Colonic mucosa (tissue), 4 donors: Measurements from ENCODE around the gene DEPDC5. TPM values are rescaled to one million over a fixed set of nuclear protein-coding genes. Genes with fewer than 3 reads are reported as not detected.

ENCODE experiments used
- DNase-seq: peaks from one replicate; pipeline ENCODE4 v3.0.0-alpha.2; 2020
- H3K27ac ChIP-seq: fragments of 200-600 bp; one replicate; pipeline ENCODE4 v1.8.0; 2021
- H3K27me3 ChIP-seq: fragments of 200-600 bp; one replicate; pipeline ENCODE4 v1.8.0; 2021
- H3K36me3 ChIP-seq: fragments of 200-600 bp; one replicate; pipeline ENCODE4 v1.8.0; 2021
- H3K4me1 ChIP-seq: fragments of 200-600 bp; one replicate; pipeline ENCODE4 v1.8.0; 2021; ENCODE audit warnings: mild to moderate bottlenecking
- H3K4me3 ChIP-seq: fragments of 200-600 bp; one replicate; pipeline ENCODE4 v1.8.0; 2021
- H3K9ac ChIP-seq, 2 donors: one replicate each; pipeline ENCODE4 v1.7.0; 2013; ENCODE audit warnings: control low read depth in 2 of 2, low read depth in 2 of 2, low read length in 2 of 2
- H3K9me3 ChIP-seq: fragments of 200-600 bp; one replicate; pipeline ENCODE4 v1.8.0; 2021
- intact Hi-C: fragments of 100-400 bp; cut with DNase I; formaldehyde crosslinking; loops from one replicate; pipeline ENCODE4 v1.14.1; 2022
- total RNA-seq, 2 donors: library from RNA; stranded (reverse); fragmentation: NEBNext Ultra II Directional in 1 of 2; extraction: Animal tissue kit (Norgen Biotek cat#: 25700) in 1 of 2; gene quantifications; one replicate each; pipeline ENCODE4 v1.2.1, GENCODE V29; 2021
- TF ChIP-seq, protein P1 (sequence below): fragments of 200-600 bp; IDR thresholded peaks from one replicate; pipeline ENCODE4 v1.8.0; 2022; ENCODE audit warnings: antibody characterized with exemption, mild to moderate bottlenecking
- donor health status: healthy.
- donor health status: DM: no; HTN: no; CAD: no.
- donor health status: DM: no; HTN: no; CAD: no.

The DEPDC5 gene
- total RNA-seq, 2 donors from 2014 or later, result 24.6 to 52.7 TPM

DNA sequence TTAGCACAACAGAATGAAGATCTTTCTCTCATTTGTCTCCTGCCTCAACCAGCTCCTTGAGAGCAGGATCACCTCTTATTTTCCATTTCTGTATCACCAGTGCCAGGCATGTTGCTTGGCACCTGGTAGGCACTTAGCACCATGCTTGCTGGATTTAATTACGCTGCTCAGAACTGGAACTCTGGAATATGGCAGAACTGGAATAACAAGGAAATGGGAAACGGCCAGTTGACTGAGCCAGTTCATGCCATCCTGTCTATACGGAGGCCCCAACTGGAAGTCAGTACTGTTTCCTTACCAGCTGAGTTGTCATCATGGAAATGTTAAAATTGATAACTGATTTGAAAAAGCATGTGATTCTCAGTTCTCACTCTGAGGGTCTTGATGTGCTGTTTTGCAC lies 121.0 kb downstream of the DEPDC5 start:
- no peak for DNase-seq
- H3K36me3 ChIP-seq, result no peaks in the 10 kb centered on the region
- TF ChIP-seq, protein P1, sequence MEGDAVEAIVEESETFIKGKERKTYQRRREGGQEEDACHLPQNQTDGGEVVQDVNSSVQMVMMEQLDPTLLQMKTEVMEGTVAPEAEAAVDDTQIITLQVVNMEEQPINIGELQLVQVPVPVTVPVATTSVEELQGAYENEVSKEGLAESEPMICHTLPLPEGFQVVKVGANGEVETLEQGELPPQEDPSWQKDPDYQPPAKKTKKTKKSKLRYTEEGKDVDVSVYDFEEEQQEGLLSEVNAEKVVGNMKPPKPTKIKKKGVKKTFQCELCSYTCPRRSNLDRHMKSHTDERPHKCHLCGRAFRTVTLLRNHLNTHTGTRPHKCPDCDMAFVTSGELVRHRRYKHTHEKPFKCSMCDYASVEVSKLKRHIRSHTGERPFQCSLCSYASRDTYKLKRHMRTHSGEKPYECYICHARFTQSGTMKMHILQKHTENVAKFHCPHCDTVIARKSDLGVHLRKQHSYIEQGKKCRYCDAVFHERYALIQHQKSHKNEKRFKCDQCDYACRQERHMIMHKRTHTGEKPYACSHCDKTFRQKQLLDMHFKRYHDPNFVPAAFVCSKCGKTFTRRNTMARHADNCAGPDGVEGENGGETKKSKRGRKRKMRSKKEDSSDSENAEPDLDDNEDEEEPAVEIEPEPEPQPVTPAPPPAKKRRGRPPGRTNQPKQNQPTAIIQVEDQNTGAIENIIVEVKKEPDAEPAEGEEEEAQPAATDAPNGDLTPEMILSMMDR, result no peak
- H3K4me1 ChIP-seq, result no peaks in the 10 kb centered on the region
- H3K9me3 ChIP-seq, result no peaks in the 10 kb centered on the region
- no peak overlapping the region for H3K4me3 ChIP-seq
- no peak overlapping the region for H3K9ac ChIP-seq
- intact Hi-C loops, result no loop called here
- no peaks in the 10 kb centered on the region for H3K27me3 ChIP-seq
- no peak overlapping the region for H3K27ac ChIP-seq

DNA sequence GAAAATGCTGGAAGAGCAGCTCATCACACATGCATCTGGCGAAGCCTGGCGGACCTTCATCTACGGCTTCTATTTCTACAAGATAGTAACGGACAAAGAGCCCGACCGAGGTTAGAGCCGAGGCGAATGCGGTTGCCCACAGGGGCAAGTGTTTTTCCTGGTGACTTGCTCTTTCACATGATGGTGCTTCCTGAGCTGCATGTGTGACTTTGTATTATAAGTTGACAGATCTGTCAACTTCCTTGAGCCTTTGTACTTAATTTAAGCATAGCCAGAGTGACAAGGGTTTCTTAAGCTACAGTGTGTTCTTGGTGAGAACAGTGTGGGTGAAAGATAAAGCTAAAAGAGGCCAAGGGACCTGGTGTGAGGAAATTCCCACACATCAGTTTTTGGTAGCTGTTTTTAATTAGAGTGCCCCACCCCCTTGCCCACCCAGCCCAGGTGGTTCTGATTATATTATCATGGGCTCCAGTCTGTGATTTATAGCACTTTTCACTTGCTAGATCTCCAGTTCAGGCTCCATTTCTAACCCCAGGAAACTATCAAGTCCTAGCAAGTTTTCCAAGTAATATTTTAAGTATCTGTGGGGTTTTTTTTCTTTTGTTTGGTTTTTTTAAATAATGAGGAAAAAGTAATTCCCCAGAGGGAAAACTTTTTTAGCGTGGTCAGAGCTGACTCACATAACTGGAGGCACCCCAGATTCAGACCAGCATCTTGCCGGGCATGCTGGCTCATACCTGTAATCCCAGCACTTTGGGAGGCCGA lies 122.5 kb downstream of the DEPDC5 start:
- Histone ChIP-seq H3K27me3 (no peaks in the 10 kb centered on the region), H3K9me3 (no peaks in the 10 kb centered on the region), H3K9ac (no peak overlapping the region), H3K36me3 (no peaks in the 10 kb centered on the region), H3K4me3 (no peak overlapping the region), H3K4me1 (no peaks in the 10 kb centered on the region), H3K27ac (no peak overlapping the region)
- TF ChIP-seq, protein P1, result no peak
- intact Hi-C loops, result no loop called here
- DNase-seq, result no peak

DNA sequence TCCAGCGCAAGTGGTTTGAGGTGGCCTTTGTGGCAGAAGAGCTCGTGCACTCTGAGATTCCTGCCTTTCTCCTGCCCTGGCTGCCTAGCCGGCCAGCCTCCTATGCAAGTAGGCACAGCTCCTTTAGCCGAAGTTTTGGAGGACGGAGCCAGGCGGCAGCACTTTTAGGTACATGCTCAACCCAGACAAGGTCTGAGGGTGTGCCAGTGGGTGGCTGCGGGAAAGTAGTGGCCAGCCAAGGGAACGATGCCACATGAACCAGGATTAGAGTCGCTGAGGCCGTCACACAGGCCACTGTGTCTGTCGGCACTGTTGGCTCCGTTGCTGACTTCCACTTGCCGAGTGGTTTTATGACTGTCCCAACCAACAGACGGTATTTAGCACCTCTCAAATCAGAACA lies 125.8 kb downstream of the DEPDC5 start:
- intact Hi-C loops, result no loop called here
- H3K4me1 ChIP-seq, result no peaks in the 10 kb centered on the region
- H3K36me3 ChIP-seq, result no peaks in the 10 kb centered on the region
- H3K4me3 ChIP-seq, result no peak overlapping the region
- no peaks in the 10 kb centered on the region for H3K27me3 ChIP-seq
- no peak overlapping the region for H3K9ac ChIP-seq
- no peak overlapping the region for H3K27ac ChIP-seq
- TF ChIP-seq, protein P1, result no peak
- H3K9me3 ChIP-seq, result no peaks in the 10 kb centered on the region
- no peak for DNase-seq

DNA sequence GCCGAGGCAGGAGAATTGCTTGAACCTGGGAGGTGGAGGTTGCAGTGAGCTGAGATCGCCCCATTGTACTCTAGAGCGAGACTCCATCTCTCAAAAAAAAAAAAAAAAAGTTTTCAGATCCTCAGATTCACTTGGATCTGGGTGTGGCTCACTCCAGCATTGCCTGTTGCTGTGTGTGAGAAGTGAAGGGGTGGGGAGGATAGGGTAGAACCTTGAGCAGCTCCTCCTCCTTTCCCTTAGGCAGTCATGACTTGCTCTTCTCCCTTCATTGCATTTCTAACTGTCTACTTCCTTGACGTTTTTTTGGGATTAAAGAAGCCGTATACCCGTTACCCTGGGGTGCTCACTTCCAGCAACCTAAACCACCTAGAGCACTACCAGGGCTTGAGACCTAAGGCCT lies 127.4 kb downstream of the DEPDC5 start:
- intact Hi-C loops, result no loop called here
- DNase-seq, result peak; percentile 21
- H3K27ac ChIP-seq, result no peak overlapping the region

DNA sequence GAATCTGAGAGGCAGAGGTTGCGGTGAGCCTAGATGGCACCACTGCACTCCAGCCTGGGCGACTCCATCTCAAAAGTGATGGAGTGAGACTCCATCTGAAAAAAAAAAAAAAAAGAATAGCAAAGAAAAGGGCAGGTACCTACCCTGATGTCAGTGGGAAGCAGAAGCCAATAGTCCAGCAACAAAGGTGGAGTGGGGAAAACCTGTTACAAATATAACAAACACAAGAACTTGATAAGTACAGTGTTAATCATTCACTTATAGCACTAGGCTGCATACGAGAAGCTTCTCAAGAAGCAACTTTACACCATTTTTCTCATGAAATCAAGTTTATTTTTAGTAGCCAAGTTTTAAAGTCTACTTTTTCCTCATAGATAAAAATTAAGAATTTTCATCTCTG lies 128.0 kb downstream of the DEPDC5 start:
- Histone ChIP-seq H3K4me3 (no peak overlapping the region), H3K36me3 (no peaks in the 10 kb centered on the region), H3K9me3 (no peaks in the 10 kb centered on the region), H3K27me3 (no peaks in the 10 kb centered on the region), H3K27ac (no peak overlapping the region), H3K9ac (no peak overlapping the region), H3K4me1 (no peaks in the 10 kb centered on the region)
- no peak for DNase-seq
- TF ChIP-seq, protein P1, result no peak
- intact Hi-C loops, result no loop called here

More for the DNA sequence above, 127.4 kb downstream of the DEPDC5 start:
- H3K9me3 ChIP-seq, result no peaks in the 10 kb centered on the region
- no peaks in the 10 kb centered on the region for H3K36me3 ChIP-seq
- H3K4me1 ChIP-seq, result no peaks in the 10 kb centered on the region
- no peak overlapping the region for H3K9ac ChIP-seq
- H3K27me3 ChIP-seq, result no peaks in the 10 kb centered on the region
- H3K4me3 ChIP-seq, result no peak overlapping the region
- TF ChIP-seq, protein P1, result no peak
